Measurements from ENCODE around the gene GSG1L2.
"Not testable (repeated sequence)": the region's sequence is repeated elsewhere in the genome, so short reads cannot be mapped to it uniquely, and the experiment has no call there.

Gene GSG1L2

GRCh38 chr17:9790889-9791876 lies 30.7 kb downstream of the GSG1L2 start, which contains the start of gene DHRS7C:
Gene DHRS7C (minus strand): TSS chr17:9791592. CDS start chr17:9791284, 308 bp downstream.
- peak in 7 of 58 donors; percentile 7 to 41 (median 26) for DNase-seq

DNA sequence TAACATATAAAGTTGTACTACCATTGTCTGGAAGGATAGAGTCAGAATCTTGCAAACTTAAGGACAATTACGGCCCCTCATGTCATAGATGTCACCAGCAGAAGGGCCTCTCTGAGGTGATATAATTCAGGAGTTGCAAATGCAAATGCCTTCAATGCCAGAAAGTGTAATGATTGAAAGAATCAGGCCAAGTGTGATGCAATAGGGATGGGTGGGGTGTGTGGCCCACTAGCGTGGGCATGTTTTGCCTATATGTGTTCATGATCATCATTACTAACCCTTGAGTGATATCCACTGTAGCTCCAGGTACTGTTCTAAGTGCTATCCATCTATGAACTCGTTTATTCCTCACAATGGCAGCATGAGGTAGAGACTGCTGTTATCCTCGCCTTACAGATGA lies 31.6 kb downstream of the GSG1L2 start:
- DNase-seq: no peak

GRCh38 chr17:9788601-9789000 lies 33.3 kb downstream of the GSG1L2 start:
- no peak for DNase-seq

- DNase-seq: no peak
Observed at GRCh38 chr17:9784544-9784943, 37.3 kb downstream of the GSG1L2 start.

- not testable (repeated sequence) for DNase-seq
Observed at GRCh38 chr17:9783465-9783864, 38.4 kb downstream of the GSG1L2 start.

- no peak for DNase-seq
Observed at GRCh38 chr17:9783050-9783449, 38.8 kb downstream of the GSG1L2 start.

DNA sequence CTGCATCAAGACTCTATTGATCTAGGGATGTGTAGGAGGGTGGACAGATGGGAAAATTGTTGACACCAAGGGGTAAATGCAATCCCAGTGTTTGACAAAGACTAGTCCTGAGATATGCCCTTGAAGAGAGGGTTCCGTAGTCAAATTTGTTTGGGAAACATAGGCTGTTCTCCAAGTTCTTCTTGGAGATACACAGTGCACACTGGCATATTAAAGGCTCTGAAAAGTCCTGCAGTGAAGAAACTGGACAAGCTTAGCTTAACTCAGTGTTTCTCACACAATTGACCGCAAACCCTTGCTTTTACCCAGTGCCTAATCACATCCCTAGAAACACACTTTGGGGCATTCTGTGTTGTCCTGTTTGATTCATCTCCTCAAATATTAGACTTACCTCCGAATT lies 41.3 kb downstream of the GSG1L2 start:
- no peak for DNase-seq

DNA sequence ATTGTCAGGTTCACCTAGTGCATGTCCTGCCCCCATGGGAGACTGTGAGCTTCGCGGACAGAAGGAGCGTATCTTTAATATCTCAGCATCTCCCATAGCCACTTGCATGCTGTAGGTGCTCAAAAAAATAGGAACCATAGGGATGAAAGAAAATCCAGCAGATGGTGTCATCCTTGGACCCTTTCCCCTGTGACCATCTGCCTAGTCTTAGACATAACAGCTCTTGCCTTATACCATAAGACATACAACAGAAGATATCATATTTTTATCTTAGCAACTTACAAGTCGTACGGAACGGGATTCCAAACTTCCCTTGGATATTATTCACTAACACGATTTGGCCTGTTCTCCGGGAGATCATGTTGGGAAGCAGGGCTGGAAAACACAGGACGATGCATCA lies 45.0 kb downstream of the GSG1L2 start:
- DNase-seq: peak in 9 of 58 donors; percentile 5 to 51 (median 32)

DNA sequence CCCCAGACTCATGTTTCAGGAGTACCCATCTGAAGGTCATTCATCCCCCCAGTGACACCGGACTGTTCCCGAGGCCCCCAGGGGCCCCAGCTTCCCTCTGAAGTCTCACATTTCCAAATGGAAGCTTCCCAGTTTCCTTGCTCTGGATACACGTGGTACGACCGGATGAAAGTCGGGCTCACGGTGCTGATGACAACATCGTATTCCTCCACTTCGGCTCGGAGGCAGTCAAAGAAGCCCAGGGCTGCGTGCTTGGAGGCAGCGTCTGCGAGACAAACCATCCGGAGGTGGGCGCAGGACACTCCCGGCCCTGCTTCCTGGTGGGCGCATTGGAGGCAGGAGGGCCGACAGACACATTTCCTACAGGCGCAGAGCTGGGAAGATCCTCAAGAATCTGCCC lies 49.2 kb downstream of the GSG1L2 start:
- DNase-seq: peak in 11 of 58 donors; percentile 6 to 46 (median 17)

DNA sequence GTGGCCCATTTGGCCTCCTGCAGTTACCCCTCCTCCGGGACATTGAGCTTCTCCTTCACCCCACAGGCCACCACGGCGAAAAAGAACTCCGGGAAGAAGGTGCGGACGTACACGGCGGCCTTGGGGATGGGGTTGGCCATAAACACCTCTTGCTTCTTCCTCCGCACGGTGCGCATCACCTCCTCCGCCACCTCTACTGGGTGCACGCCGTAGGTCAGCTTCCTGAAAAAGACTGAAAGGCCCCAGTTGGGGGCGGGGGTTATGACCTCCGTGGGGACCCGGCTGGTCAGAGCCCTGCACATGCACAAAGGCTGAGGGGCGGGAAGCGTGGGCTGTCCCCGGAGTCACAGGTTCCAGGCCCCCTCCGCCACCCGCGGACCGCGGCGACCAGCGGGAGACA lies 50.4 kb downstream of the GSG1L2 start:
- DNase-seq: no peak

- no peak for DNase-seq
Observed at GRCh38 chr17:9769036-9769695, 52.7 kb downstream of the GSG1L2 start.

GRCh38 chr17:9768381-9768934 lies 53.4 kb downstream of the GSG1L2 start:
- no peak for DNase-seq

DNA sequence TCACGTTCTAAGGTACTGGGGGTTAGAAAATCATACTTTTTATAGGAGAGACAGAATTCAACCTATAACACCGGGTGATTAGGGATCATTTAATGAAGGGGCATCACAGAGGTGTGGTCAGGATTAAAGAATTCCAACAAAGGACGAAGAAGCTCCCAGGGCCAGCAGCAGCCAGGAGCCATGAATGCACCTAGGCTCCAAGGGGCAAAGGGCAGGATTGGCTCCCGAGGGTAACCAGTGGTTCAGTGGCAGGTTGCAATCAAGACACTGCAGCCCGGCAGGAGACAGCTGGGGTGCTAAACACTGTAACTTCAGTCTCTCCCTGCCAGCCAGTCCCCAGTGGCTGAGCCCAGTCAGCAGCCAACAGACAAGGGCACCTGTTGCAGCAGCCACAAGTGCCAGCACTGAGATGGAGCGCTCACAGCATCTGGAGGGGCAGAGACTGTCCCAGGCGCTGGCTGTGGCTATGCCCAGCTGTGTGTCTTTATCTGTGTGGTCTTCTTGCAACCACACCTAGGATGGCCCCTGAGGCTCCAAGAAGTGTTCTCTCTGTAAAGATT lies 54.4 kb downstream of the GSG1L2 start:
- DNase-seq: no peak

- DNase-seq: no peak
Observed at GRCh38 chr17:9766970-9767369, 54.9 kb downstream of the GSG1L2 start.

DNA sequence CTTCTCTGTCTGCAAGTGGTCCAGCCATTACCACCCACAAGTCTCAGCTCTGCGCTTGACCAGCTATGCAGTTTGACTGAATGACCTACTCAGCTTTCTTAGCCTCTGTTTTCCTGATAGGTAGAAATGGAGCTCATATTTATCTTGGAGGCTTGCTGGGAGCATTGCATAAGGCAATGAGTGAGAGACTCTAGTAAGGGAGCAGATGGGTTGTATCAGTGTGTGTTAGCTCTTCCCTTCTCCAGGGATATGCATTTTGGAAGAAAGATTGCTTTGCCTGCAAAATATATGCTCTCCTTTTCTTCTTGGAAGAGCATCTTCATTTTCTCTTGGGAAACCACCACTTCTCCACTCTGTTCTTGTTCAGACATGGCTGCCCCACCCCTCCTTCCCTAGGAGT lies 56.6 kb downstream of the GSG1L2 start:
- DNase-seq: no peak

GRCh38 chr17:9763643-9764042 lies 58.2 kb downstream of the GSG1L2 start:
- DNase-seq: no peak

- no peak for DNase-seq
Observed at GRCh38 chr17:9760266-9760665, 61.6 kb downstream of the GSG1L2 start.

GRCh38 chr17:9755083-9755482 lies 66.8 kb downstream of the GSG1L2 start:
- no peak for DNase-seq
